ENCODE data around the gene GNB1L. TPM values are rescaled to one million over a fixed set of nuclear protein-coding genes. Genes with fewer than 3 reads are reported as not detected.

GNB1L gene
- total RNA-seq, 1 experiment from 2014 or later: 18.0 TPM

GRCh38 chr22:19831016-19831415 lies 23.7 kb downstream of the GNB1L start (continued):
- TF ChIP-seq ZNF281 (CRISPR knock-in tag; IDR thresholded peaks at IDR 0.05): no peak
- no peak for TF ChIP-seq RORB (CRISPR knock-in tag; IDR thresholded peaks at IDR 0.05)
- no peak for TF ChIP-seq ARID4B (CRISPR knock-in tag; IDR thresholded peaks at IDR 0.05; ENCODE audit: borderline replicate concordance)
- TF ChIP-seq ATF3 (CRISPR knock-in tag; conservative IDR thresholded peaks at IDR 0.05): no peak

GRCh38 chr22:19828035-19828401 lies 26.7 kb downstream of the GNB1L start:
- Mint-ChIP-seq H3K27me3 (ENCODE audit: low read depth) (no peaks in the 10 kb centered on the region), H3K36me3 (0 out of 2 replicates have a peak, but pooled peaks cover 3% of the 10 kb centered on the region), H3K27ac (no peak overlapping the region), H3K9me3 (peaks cover 12% of the 10 kb centered on the region), H3K4me3 (no peak overlapping the region), H3K4me1 (peaks cover 5% of the 10 kb centered on the region; the same call in 1 of the 2 replicates)
- no peak for ATAC-seq
- ChIA-PET CTCF (interaction anchor here (1.8 kb wide), 1 partner anchor 82 kb away, joined by 5 read pairs; no protein-coding TSS in a partner anchor), POLR2A (no interaction called here)
- DNase-seq (ENCODE audit: low spot score): no peak
- TF ChIP-seq SMAD4 (CRISPR knock-in tag; IDR thresholded peaks at IDR 0.05) (no peak), GRHL2 (CRISPR knock-in tag; IDR thresholded peaks at IDR 0.05; ENCODE audit: insufficient replicate concordance, severe bottlenecking) (no peak), ELF4 (CRISPR knock-in tag; IDR thresholded peaks at IDR 0.05; ENCODE audit: low read depth) (no peak)

- no peak overlapping the region for H3K27ac Mint-ChIP-seq
- no peak for DNase-seq (ENCODE audit: low spot score)
- peaks cover 12% of the 10 kb centered on the region for H3K9me3 Mint-ChIP-seq
- CTCF ChIA-PET: interaction anchor here (1.8 kb wide), 1 partner anchor 83 kb away, joined by 5 read pairs; no protein-coding TSS in a partner anchor
- no peak for ATAC-seq
- no peaks in the 10 kb centered on the region for H3K27me3 Mint-ChIP-seq (ENCODE audit: low read depth)
- H3K4me3 Mint-ChIP-seq: no peak overlapping the region
- H3K36me3 Mint-ChIP-seq: 0 out of 2 replicates have a peak, but pooled peaks cover 3% of the 10 kb centered on the region
- H3K4me1 Mint-ChIP-seq: peaks cover 5% of the 10 kb centered on the region; the same call in 1 of the 2 replicates
- POLR2A ChIA-PET: no interaction called here
- TF ChIP-seq JUN (CRISPR knock-in tag; IDR thresholded peaks at IDR 0.05): no peak
- no peak for TF ChIP-seq HMGXB4 (CRISPR knock-in tag; IDR thresholded peaks at IDR 0.05)
- TF ChIP-seq ARID4B (CRISPR knock-in tag; IDR thresholded peaks at IDR 0.05; ENCODE audit: borderline replicate concordance): no peak
- TF ChIP-seq EMX1 (CRISPR knock-in tag; IDR thresholded peaks at IDR 0.05): no peak
- no peak for TF ChIP-seq ESRRA (CRISPR knock-in tag; IDR thresholded peaks at IDR 0.05; ENCODE audit: borderline replicate concordance)
- TF ChIP-seq ZNF232 (CRISPR knock-in tag; IDR thresholded peaks at IDR 0.05): no peak
- TF ChIP-seq GTF2I (CRISPR knock-in tag; conservative IDR thresholded peaks at IDR 0.05): no peak
- TF ChIP-seq IRF1 (CRISPR knock-in tag; IDR thresholded peaks at IDR 0.05): no peak
- no peak for TF ChIP-seq ERG (CRISPR knock-in tag; IDR thresholded peaks at IDR 0.05)
- no peak for TF ChIP-seq CREB1 (CRISPR knock-in tag; IDR thresholded peaks at IDR 0.05)
Observed at GRCh38 chr22:19827341-19828034, 27.2 kb downstream of the GNB1L start.

All from WTC11 (cell line).